Activated naive CD4-positive, alpha-beta T cell treated with anti-CD3 and anti-CD28 coated beads, Interleukin-2, amount 10 ng/mL, durations not matched to agents 7 days and 5 days (primary cell): Measurements from ENCODE around the gene IL21R.
A peak's percentile ranks its signal among the peaks of the same experiment; 100 is the strongest.
"Not testable (repeated sequence)": the region's sequence is repeated elsewhere in the genome, so short reads cannot be mapped to it uniquely, and the experiment has no call there.

Experiments used
- CTCF ChIA-PET: fragments of 350-600 bp; sonication (Branson Sonifier 250); formaldehyde crosslinking; loops from one replicate; lab custom pipeline; 2021; ENCODE audit warnings: antibody characterized with exemption; lab: Charles Lee
- DNase-seq: peaks from one replicate; pipeline ENCODE4 v3.0.0-alpha.2; 2020
- H3K27ac Mint-ChIP-seq: one replicate; pipeline ENCODE4 v1.8.0; 2021; ENCODE audit warnings: mild to moderate bottlenecking, moderate library complexity, mixed read lengths
- H3K27me3 Mint-ChIP-seq: one replicate; pipeline ENCODE4 v1.8.0; 2021; ENCODE audit warnings: mild to moderate bottlenecking, mixed read lengths
- H3K36me3 Mint-ChIP-seq: one replicate; pipeline ENCODE4 v1.8.0; 2021; ENCODE audit warnings: mixed read lengths
- H3K4me1 Mint-ChIP-seq: one replicate; pipeline ENCODE4 v1.8.0; 2021; ENCODE audit warnings: mixed read lengths
- H3K4me3 Mint-ChIP-seq: one replicate; pipeline ENCODE4 v1.8.0; 2021; ENCODE audit warnings: mild to moderate bottlenecking, moderate library complexity, mixed read lengths
- H3K9me3 Mint-ChIP-seq: one replicate; pipeline ENCODE4 v1.8.0; 2021; ENCODE audit warnings: mixed read lengths

The IL21R gene

GRCh38 chr16:27430923-27431484 lies 29.0 kb downstream of the IL21R start:
- Mint-ChIP-seq H3K9me3 (no peaks in the 10 kb centered on the region), H3K4me3 (no peak overlapping the region), H3K27me3 (no peaks in the 10 kb centered on the region), H3K36me3 (peaks cover 71% of the 10 kb centered on the region), H3K27ac (peak overlapping the region; percentile 35), H3K4me1 (peaks cover 44% of the 10 kb centered on the region)
- DNase-seq: no peak
- CTCF ChIA-PET: interaction anchor here (1.1 to 1.4 kb wide), 2 partner anchors 56 to 63 kb away, joined by 3 to 6 read pairs; no protein-coding TSS in a partner anchor

GRCh38 chr16:27431773-27432532 lies 30.0 kb downstream of the IL21R start:
- no peak for DNase-seq
- no peaks in the 10 kb centered on the region for H3K9me3 Mint-ChIP-seq
- peaks cover 71% of the 10 kb centered on the region for H3K36me3 Mint-ChIP-seq
- H3K4me3 Mint-ChIP-seq: no peak overlapping the region
- H3K4me1 Mint-ChIP-seq: peaks cover 34% of the 10 kb centered on the region
- H3K27me3 Mint-ChIP-seq: no peaks in the 10 kb centered on the region
- CTCF ChIA-PET: interaction anchor here (0.7 to 1.3 kb wide), 2 partner anchors 26 to 58 kb away, joined by 3 read pairs; no protein-coding TSS in a partner anchor
- no peak overlapping the region for H3K27ac Mint-ChIP-seq

GRCh38 chr16:27432558-27432957 lies 30.6 kb downstream of the IL21R start:
- peaks cover 72% of the 10 kb centered on the region for H3K36me3 Mint-ChIP-seq
- H3K9me3 Mint-ChIP-seq: no peaks in the 10 kb centered on the region
- H3K27ac Mint-ChIP-seq: no peak overlapping the region
- no peak overlapping the region for H3K4me3 Mint-ChIP-seq
- DNase-seq: no peak
- CTCF ChIA-PET: interaction anchor here (0.7 to 1.3 kb wide), 2 partner anchors 26 to 58 kb away, joined by 3 read pairs; no protein-coding TSS in a partner anchor
- H3K27me3 Mint-ChIP-seq: no peaks in the 10 kb centered on the region
- H3K4me1 Mint-ChIP-seq: peaks cover 28% of the 10 kb centered on the region

DNA sequence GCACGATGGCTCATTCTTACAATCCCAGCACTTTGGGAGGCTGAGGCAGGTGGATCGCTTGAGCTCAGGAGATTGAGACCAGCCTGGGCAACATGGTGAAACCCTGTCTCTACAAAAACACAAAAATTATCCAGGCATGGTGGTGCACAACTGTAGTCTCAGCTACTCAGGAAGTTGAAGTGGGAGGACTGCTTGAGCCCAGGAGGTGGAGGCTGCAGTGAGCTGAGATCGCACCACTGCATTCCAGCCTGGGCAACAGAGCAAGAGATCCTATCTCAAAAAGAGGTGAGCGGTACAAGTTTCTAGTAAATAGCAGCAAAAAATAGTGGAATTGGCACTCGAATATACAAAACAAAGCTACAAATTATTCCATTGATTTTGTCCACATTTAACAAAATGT lies 31.2 kb downstream of the IL21R start:
- H3K27me3 Mint-ChIP-seq, CTCF ChIA-PET, H3K27ac Mint-ChIP-seq, H3K4me3 Mint-ChIP-seq, DNase-seq, H3K9me3 Mint-ChIP-seq: not testable (repeated sequence)
- Mint-ChIP-seq H3K4me1 (peaks cover 24% of the 10 kb centered on the region), H3K36me3 (peaks cover 73% of the 10 kb centered on the region)

DNA sequence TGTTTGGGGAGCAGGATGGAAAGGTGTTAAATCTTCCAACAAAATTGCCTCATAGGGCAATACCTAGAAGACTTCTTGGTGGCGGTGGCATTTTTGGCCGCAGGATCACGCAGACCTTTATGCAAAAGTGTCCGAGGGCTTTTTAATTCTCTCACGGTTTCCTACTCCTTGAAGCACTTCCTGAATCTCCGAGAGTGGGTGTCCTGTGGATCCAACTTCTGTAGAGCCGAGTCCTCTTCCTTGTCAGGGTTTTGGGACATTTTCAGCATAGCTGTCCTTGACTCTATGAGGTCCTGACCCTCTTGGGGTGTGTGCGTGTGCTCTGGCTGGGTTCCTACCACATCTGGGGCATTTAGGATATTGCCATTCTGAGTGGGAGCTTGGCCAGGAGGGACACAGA lies 31.7 kb downstream of the IL21R start:
- H3K9me3 Mint-ChIP-seq: no peaks in the 10 kb centered on the region
- peaks cover 22% of the 10 kb centered on the region for H3K4me1 Mint-ChIP-seq
- H3K27me3 Mint-ChIP-seq: no peaks in the 10 kb centered on the region
- H3K27ac Mint-ChIP-seq: no peak overlapping the region
- no peak overlapping the region for H3K4me3 Mint-ChIP-seq
- H3K36me3 Mint-ChIP-seq: peaks cover 71% of the 10 kb centered on the region
- CTCF ChIA-PET: interaction anchor here (1.6 kb wide), 1 partner anchor 254 kb away, joined by 4 read pairs; no protein-coding TSS in a partner anchor
- no peak for DNase-seq

DNA sequence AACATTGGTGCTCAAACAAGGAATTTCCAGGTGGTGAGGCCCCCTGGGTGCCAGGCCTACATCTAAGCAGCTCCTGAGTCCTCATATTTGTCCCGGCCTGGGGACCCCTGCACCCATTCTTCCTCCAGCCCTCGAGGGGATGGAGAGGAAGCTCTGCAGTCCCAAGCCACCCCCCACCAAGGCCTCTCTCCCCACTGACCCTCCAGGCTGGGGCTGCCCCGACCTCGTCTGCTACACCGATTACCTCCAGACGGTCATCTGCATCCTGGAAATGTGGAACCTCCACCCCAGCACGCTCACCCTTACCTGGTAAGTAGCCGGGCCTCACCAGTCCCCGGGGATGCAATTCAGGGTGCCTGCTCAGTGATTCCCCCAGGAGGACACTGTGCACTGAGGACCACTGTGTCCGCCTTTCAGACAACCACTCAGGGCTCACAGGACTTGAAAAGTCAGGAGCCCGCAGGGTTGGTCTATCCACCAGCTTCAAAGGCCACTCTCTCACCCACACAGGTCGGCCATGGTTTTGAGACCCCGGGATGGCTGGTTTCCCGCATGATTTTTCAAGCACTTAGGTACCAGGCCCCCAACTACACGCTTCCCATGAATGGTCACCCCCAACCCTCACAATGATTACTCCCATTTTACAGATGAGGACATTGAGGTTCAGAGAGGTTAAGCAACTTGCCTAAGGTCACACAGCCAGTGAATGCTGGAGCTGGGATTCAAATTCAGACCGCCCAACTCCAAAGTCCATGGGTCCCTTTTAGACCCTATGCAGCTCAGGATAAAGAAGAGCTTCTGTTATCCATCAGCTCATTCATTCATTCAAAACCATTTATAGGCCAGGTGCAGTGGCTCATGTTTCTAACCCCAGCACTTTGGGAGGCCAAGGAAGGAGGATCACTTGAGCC lies 32.4 kb downstream of the IL21R start:
- CTCF ChIA-PET: interaction anchor here (1.2 to 1.6 kb wide), 2 partner anchors 9 to 255 kb away, joined by 4 read pairs; no protein-coding TSS in a partner anchor
- peaks cover 21% of the 10 kb centered on the region for H3K4me1 Mint-ChIP-seq
- no peaks in the 10 kb centered on the region for H3K27me3 Mint-ChIP-seq
- H3K27ac Mint-ChIP-seq: no peak overlapping the region
- no peaks in the 10 kb centered on the region for H3K9me3 Mint-ChIP-seq
- no peak for DNase-seq
- H3K36me3 Mint-ChIP-seq: peaks cover 72% of the 10 kb centered on the region
- H3K4me3 Mint-ChIP-seq: no peak overlapping the region

DNA sequence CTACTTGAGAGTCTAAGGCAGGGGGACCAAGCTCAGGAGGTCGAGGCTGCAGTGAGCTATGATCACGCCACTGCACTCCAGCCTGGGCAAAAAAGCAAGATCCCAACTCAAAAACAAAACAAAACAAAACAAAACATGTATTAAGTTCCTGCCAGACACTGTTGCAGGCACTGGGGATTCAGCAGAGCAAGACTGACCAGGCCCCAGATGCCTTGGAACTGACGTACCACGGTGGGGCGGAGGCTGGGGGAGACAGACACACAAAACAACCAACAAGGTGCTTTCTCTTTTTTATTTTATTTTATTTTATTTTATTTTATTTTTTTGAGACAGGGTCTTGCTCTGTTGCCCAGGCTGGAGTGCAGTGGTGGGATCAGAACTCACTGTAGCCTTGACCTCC lies 33.2 kb downstream of the IL21R start:
- peaks cover 21% of the 10 kb centered on the region for H3K4me1 Mint-ChIP-seq
- H3K9me3 Mint-ChIP-seq, H3K4me3 Mint-ChIP-seq, H3K27me3 Mint-ChIP-seq, DNase-seq, H3K27ac Mint-ChIP-seq: not testable (repeated sequence)
- peaks cover 69% of the 10 kb centered on the region for H3K36me3 Mint-ChIP-seq
- CTCF ChIA-PET: interaction anchor here (1.2 to 1.6 kb wide), 2 partner anchors 10 to 256 kb away, joined by 4 read pairs; no protein-coding TSS in a partner anchor

GRCh38 chr16:27436065-27436464 lies 34.1 kb downstream of the IL21R start:
- Mint-ChIP-seq H3K9me3 (no peaks in the 10 kb centered on the region), H3K27ac (peak overlapping the region; percentile 29), H3K4me1 (peaks cover 15% of the 10 kb centered on the region), H3K27me3 (no peaks in the 10 kb centered on the region), H3K36me3 (peaks cover 69% of the 10 kb centered on the region), H3K4me3 (no peak overlapping the region)
- CTCF ChIA-PET: no interaction called here
- no peak for DNase-seq

DNA sequence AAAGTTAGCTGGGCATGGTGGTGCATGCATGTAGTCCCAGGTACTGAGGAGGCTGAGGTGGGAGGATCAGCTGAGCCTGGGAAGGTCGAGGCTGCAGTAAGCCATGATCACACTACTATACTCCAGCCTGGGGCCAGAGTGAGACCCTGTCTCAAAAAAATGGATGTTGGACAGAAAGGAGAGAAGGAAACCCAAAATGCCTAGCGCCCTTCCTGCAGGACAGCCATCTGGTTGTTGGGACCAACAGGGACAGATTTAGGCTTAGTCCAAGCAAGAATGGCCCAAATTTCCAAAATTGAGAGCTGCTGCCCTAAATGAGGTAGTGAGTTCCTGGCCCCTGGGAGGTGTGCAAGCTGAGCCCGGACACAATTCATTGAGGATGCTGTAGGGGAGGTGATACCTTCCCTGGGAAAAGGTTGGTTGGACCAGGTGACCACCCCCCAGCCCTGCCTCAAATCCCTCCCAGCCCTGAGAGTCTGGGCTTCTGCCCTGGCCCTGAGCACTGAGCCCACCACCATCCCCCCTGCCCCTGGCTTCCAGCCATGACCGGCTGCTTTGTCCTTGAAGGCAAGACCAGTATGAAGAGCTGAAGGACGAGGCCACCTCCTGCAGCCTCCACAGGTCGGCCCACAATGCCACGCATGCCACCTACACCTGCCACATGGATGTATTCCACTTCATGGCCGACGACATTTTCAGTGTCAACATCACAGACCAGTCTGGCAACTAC lies 35.1 kb downstream of the IL21R start:
- H3K4me1 Mint-ChIP-seq: peaks cover 12% of the 10 kb centered on the region
- no peaks in the 10 kb centered on the region for H3K9me3 Mint-ChIP-seq
- CTCF ChIA-PET: no interaction called here
- H3K4me3 Mint-ChIP-seq: no peak overlapping the region
- DNase-seq: no peak
- peaks cover 71% of the 10 kb centered on the region for H3K36me3 Mint-ChIP-seq
- no peaks in the 10 kb centered on the region for H3K27me3 Mint-ChIP-seq
- H3K27ac Mint-ChIP-seq: no peak overlapping the region

- CTCF ChIA-PET: no interaction called here
- H3K27me3 Mint-ChIP-seq: no peaks in the 10 kb centered on the region
- no peak overlapping the region for H3K27ac Mint-ChIP-seq
- H3K4me1 Mint-ChIP-seq: peaks cover 6% of the 10 kb centered on the region
- peaks cover 73% of the 10 kb centered on the region for H3K36me3 Mint-ChIP-seq
- H3K9me3 Mint-ChIP-seq: peaks cover 2% of the 10 kb centered on the region
- no peak for DNase-seq
- no peak overlapping the region for H3K4me3 Mint-ChIP-seq
Measured at GRCh38 chr16:27437946-27438345, 36.0 kb downstream of the IL21R start.

- Mint-ChIP-seq H3K4me1 (peaks cover 3% of the 10 kb centered on the region), H3K9me3 (peaks cover 11% of the 10 kb centered on the region), H3K4me3 (no peak overlapping the region), H3K27ac (no peak overlapping the region), H3K27me3 (no peaks in the 10 kb centered on the region), H3K36me3 (peaks cover 76% of the 10 kb centered on the region)
- CTCF ChIA-PET: no interaction called here
- no peak for DNase-seq
Measured at GRCh38 chr16:27439271-27440018, 37.5 kb downstream of the IL21R start.

- Mint-ChIP-seq H3K4me3 (no peak overlapping the region), H3K4me1 (peaks cover 18% of the 10 kb centered on the region), H3K36me3 (peaks cover 81% of the 10 kb centered on the region), H3K27ac (no peak overlapping the region), H3K27me3 (no peaks in the 10 kb centered on the region), H3K9me3 (peaks cover 17% of the 10 kb centered on the region)
- CTCF ChIA-PET: no interaction called here
- DNase-seq: no peak
Measured at GRCh38 chr16:27441276-27441675, 39.3 kb downstream of the IL21R start.

GRCh38 chr16:27441998-27442397 lies 40.0 kb downstream of the IL21R start:
- CTCF ChIA-PET: no interaction called here
- H3K36me3 Mint-ChIP-seq: peaks cover 80% of the 10 kb centered on the region
- H3K4me1 Mint-ChIP-seq: peaks cover 25% of the 10 kb centered on the region
- DNase-seq: no peak
- no peak overlapping the region for H3K4me3 Mint-ChIP-seq
- peaks cover 21% of the 10 kb centered on the region for H3K9me3 Mint-ChIP-seq
- no peaks in the 10 kb centered on the region for H3K27me3 Mint-ChIP-seq
- H3K27ac Mint-ChIP-seq: no peak overlapping the region
